ENCODE data around the gene ZNF229. TPM values are rescaled to one million over a fixed set of nuclear protein-coding genes. Genes with fewer than 3 reads are reported as not detected.
"Not testable (repeated sequence)": the region's sequence is repeated elsewhere in the genome, so short reads cannot be mapped to it uniquely, and the experiment has no call there.

ZNF229 gene
- 0.06 TPM for polyA plus RNA-seq (2012; ENCODE audit: missing spikeins)

DNA sequence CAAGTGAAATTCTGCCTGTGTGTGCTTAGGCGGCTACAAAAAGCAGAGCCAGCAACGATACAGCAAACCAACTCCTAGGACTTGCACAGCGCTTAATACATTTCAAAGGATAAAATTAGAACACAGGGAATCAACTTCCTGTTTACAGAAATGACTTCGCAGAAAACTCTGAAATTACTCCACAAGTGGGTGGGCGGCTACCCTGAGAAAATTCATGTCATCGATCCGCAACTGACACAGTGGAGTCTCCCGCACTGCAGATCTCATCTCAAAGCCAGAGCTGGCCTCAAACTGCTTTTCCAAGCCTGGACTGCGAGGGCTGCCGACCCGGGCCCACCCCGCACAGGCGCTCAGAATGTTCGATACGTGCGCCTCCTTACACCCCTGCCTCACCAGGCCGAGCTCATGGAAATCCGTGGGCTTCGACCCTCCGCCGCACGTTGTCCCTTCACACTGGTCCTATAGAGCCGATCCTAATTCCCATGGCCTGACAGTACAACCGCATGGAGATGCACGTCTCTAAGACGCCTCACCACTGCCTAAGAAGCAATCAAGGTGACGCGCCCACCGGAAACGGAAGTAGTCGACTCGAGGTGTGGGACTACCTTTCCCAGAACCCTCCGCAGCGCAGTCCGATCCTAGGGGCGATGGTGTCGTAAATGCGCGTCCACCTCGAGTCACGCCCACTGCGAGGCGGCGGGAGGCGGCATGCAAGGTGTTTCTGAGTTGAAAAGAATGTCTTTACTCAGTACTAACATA, at the start of gene ZNF229:
Gene ZNF229 (minus strand): TSS at position 557 of the 759 bp plus-strand sequence. CDS start 5,625 bp downstream, outside the sequence.
- no peak for TF ChIP-seq POLR2AphosphoS5 (IDR thresholded peaks at IDR 0.05; ENCODE audit: low read depth, low read length)
- TF ChIP-seq TAF1 (IDR thresholded peaks at IDR 0.05; ENCODE audit: borderline replicate concordance, low read depth, low read length), result no peak
- TF ChIP-seq POLR2A (IDR thresholded peaks at IDR 0.05; ENCODE audit: low read depth, low read length), result no peak
- FAIRE-seq (no peak), DNase-seq (ENCODE audit: insufficient read length) (no peak)

DNA sequence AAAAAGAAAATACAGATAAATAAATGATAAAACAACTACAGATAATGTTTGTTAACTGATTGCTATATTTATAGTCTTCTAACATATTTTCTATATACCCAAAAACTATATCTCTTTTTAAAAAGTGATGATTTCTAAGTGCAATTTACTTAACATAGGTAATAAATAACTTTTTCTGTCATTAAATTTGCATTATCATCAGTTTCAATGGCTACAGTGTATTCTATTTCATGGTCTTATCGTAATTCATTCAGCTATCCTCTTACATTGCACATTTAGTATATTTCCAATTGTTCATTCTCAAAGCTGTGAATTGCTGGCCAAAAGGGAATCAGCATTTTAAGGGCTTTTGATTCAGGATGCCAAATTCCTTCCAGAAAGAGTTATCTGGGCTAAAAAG, 48.4 kb upstream of the ZNF229 start:
- no peak for FAIRE-seq
- no peak for DNase-seq (ENCODE audit: insufficient read length)
- TF ChIP-seq TAF1 (IDR thresholded peaks at IDR 0.05; ENCODE audit: borderline replicate concordance, low read depth, low read length) (no peak), POLR2AphosphoS5 (IDR thresholded peaks at IDR 0.05; ENCODE audit: low read depth, low read length) (no peak), POLR2A (IDR thresholded peaks at IDR 0.05; ENCODE audit: low read depth, low read length) (no peak)

DNA sequence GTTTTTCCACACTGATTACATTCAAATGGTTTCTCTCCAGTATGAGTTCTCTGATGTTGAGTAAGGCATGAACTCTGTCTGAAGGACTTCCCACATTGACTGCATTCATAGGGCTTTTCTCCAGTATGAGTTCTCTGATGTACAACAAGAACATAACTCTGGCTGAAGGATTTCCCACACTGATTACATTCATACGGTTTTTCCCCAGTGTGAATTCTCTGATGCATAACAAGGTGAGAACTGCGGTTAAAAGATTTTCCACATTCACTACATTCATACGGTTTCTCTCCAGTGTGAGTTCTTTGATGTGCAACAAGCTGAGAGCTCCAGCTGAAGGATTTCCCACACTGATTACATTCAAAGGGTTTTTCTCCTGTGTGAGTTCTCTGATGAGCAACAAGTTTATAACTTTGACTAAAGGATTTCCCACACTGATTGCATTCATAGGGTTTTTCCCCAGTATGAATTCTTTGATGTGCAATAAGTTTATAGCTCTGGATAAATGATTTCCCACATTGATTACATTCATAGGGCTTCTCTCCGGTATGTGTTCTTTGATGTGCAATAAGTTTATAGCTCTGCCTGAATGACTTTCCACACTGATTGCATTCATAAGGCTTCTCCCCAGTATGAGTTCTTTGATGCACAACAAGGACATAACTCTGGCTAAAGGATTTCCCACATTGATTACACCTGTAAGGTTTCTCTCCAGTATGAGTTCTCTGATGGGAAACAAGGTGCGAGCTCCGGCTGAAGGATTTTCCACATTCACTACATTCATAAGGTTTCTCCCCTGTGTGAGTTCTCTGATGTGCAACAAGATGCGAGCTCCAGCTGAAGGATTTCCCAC, 28.5 kb upstream of the ZNF229 start:
- no peak for DNase-seq (ENCODE audit: insufficient read length)
- TF ChIP-seq POLR2A (IDR thresholded peaks at IDR 0.05; ENCODE audit: low read depth, low read length) (no peak; the same call in 1 of the 2 replicates), POLR2AphosphoS5 (IDR thresholded peaks at IDR 0.05; ENCODE audit: low read depth, low read length) (no peak; the same call in 1 of the 2 replicates), TAF1 (IDR thresholded peaks at IDR 0.05; ENCODE audit: borderline replicate concordance, low read depth, low read length) (no peak)
- no peak for FAIRE-seq

DNA sequence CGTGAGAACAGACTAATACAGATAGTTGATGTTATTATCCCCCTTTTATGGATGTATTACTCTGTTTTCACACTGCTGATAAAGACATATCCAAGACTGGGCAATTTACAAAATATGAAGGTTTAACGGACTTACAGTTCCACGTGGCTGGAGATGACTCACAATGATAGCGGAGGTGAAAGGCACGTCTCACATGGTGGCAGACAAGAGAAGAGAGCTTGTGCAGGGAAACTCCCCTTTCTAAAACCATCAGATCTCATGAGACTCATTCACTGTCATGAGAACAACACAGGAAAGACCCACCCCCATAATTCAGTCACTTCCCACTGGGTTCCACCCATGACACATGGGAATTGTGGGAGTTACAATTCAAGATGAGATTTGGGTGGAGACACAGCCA, 20.5 kb upstream of the ZNF229 start:
- not testable (repeated sequence) for FAIRE-seq; DNase-seq (ENCODE audit: insufficient read length)

DNA sequence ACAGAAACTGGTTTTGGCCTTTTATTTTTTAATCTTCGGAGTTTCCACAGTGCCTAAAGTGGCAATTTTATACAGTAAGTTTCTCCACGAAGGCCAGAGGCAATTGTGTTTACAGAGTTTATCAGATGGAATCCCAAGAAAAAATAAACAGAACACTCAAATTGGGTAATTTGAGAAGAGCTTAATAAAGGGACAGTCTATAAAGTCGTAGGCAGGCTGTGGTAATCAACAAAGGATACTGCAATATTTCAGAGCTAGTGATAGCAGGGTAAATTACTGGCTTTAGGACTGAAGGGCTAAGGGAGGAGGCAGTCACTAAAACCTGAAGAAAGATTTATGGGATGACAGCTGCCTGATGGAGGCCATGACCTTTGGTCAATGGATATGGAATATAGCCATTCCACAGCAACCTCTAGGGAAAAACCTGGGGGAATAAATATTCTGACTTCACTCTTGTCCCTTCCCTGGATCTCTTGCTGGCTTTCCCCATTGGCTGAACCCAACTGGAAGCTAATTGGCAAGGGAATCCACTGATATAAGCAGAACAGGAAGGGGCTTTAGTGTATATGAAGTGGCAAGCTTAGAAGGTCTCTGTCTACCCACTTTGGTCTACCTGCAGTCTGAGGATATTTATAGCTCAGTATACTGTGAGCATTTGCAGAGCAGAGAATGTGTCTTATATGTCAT, 14.5 kb upstream of the ZNF229 start:
- not testable (repeated sequence) for DNase-seq (ENCODE audit: insufficient read length); FAIRE-seq

DNA sequence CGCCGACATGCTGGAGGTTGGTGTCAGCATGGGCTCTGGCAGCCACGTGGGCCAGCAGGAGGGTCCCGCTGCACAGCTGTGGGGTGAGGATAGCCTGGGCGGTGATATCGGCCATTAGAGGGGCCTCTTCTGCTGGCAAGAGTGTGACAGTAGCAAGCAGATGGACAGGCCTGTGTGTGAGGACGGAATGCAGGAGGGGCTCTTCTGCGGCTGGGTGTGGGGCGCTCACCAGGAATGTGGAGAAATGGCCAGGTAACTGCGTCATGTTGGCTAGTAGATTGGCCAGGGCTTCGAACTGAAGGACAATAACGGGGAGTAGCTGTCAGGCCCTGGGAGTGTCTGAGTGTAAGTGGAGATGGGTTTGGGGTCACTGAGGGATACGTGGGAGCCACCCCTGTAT, 7.7 kb upstream of the ZNF229 start:
- not testable (repeated sequence) for DNase-seq (ENCODE audit: insufficient read length); FAIRE-seq

DNA sequence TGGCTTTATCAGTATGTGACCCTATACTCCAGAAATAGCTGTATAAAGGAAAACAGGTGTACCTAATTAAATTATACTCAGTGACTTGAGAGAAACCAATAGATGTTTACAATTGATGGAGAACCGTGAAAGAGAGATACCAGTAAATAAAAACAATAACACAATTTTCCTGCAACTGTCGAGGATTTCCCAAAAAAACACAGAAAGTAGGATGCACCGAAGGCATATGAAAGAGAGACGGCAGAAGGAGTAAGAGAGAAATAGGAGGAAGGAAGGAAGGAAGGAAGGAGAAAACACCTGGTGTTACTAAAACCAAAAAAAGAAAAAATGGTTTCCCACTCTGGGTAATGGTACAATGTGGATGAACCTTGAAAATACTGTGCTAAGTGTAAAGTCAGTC, 6.8 kb upstream of the ZNF229 start:
- no peak for TF ChIP-seq POLR2A (IDR thresholded peaks at IDR 0.05; ENCODE audit: low read depth, low read length)
- no peak for TF ChIP-seq TAF1 (IDR thresholded peaks at IDR 0.05; ENCODE audit: borderline replicate concordance, low read depth, low read length)
- TF ChIP-seq POLR2AphosphoS5 (IDR thresholded peaks at IDR 0.05; ENCODE audit: low read depth, low read length), result no peak
- no peak for DNase-seq (ENCODE audit: insufficient read length)
- no peak for FAIRE-seq

DNA sequence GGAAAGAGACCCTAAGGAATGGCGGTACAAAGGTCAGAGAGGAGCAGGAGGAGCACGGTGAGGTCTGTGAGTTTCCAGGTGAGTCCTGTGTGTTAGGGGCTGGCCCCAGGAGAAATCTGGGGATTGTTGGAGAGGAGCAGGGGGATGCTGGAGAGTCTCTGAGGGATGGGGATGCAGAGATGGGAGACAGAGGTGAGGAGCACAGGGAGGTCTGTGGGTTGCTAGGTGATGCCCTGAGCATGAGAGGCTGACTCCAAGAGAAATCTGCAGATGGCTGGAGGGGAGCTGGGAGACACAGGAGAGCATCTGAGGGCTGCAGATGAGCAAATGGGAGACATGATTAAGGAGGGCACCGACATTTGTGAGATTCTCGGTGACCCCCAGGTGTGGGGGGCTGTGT, 4.1 kb upstream of the ZNF229 start:
- FAIRE-seq (no peak), DNase-seq (ENCODE audit: insufficient read length) (no peak)
- TF ChIP-seq POLR2A (IDR thresholded peaks at IDR 0.05; ENCODE audit: low read depth, low read length), result no peak
- TF ChIP-seq TAF1 (IDR thresholded peaks at IDR 0.05; ENCODE audit: borderline replicate concordance, low read depth, low read length), result no peak
- TF ChIP-seq POLR2AphosphoS5 (IDR thresholded peaks at IDR 0.05; ENCODE audit: low read depth, low read length), result no peak

DNA sequence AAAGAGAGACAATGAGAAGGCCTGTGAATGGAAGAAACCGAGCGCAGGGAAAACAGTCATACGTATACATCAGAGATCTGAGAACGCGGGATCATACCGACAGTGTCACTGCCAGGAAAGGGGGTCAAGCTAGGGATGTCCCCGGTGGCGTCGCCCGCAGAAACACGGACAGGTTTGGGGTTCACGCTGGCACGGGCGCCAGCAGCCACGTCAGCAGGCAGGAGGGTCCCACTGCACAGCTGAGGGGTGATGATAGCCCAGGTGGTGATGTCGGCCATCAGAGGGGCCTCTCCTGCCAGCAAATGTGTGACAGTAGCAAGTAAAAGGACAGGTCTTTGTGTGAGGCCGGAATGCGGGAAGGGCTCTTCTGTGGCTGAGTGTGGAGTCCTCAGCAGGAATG, 3.4 kb upstream of the ZNF229 start:
- TF ChIP-seq POLR2A (IDR thresholded peaks at IDR 0.05; ENCODE audit: low read depth, low read length), result no peak
- TF ChIP-seq TAF1 (IDR thresholded peaks at IDR 0.05; ENCODE audit: borderline replicate concordance, low read depth, low read length), result no peak
- no peak for TF ChIP-seq POLR2AphosphoS5 (IDR thresholded peaks at IDR 0.05; ENCODE audit: low read depth, low read length)
- FAIRE-seq (no peak), DNase-seq (ENCODE audit: insufficient read length) (no peak)

DNA sequence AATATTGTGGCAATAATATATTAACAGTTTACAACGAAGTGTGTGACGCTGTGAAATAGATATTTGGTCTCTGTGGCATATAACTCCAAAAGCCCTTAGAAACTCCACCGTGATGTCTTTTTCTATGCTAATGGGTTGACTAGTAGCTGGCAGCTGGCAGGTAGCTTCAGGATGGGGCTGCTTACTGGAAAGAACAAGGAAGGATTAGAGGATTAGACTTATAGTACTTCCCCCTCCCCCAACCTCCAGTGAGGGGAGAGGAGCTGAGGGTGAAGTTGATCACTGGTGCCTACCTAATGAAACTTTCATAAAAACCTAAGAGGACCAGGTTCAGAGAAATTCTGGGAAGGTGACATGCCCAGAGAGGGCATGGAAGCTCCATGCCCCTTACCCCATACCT, 9.8 kb downstream of the ZNF229 start:
- TF ChIP-seq POLR2AphosphoS5 (IDR thresholded peaks at IDR 0.05; ENCODE audit: low read depth, low read length) (no peak), POLR2A (IDR thresholded peaks at IDR 0.05; ENCODE audit: low read depth, low read length) (no peak), TAF1 (IDR thresholded peaks at IDR 0.05; ENCODE audit: borderline replicate concordance, low read depth, low read length) (no peak)
- no peak for DNase-seq (ENCODE audit: insufficient read length)
- FAIRE-seq, result no peak

DNA sequence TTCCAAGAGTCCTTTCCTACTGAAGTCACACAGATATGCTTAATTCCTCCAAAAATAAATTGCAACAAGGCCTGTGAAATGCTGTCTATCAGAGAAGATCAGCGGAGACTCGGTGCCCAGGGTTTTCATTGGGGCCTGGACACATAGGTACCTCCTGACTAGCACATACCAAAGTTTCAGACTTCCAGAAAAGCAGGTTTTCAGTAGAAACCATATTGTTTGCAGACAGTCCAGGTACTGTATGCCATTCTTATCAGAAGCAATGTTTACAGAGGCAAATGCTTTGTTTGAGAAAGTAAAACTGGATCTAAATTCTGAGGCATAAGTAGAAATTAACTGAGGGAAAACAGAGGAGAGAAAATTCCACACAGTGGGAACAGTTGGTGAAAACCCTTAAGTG, 12.8 kb downstream of the ZNF229 start:
- FAIRE-seq, result no peak
- no peak for DNase-seq (ENCODE audit: insufficient read length)
- TF ChIP-seq POLR2A (IDR thresholded peaks at IDR 0.05; ENCODE audit: low read depth, low read length) (no peak), TAF1 (IDR thresholded peaks at IDR 0.05; ENCODE audit: borderline replicate concordance, low read depth, low read length) (no peak), POLR2AphosphoS5 (IDR thresholded peaks at IDR 0.05; ENCODE audit: low read depth, low read length) (no peak)

DNA sequence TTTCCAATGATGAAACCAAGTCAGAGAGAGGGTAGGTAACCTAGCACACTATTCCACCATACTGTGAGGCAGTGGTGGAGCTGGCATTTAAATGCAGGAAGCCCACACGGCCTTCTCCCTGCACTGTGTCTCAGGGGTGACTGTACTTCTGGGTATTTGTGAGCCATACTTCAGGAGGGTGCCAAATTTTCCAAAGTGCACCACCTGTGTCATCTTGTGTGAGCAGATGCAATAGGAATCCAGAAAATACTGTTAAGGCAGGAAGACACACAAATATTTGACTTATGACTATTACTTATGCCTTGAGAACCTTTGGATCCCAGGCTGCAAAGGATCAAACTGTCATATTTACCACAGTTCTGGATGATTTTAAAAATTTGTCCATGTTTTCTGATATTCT, 17.3 kb downstream of the ZNF229 start:
- FAIRE-seq (no peak), DNase-seq (ENCODE audit: insufficient read length) (no peak)
- TF ChIP-seq POLR2AphosphoS5 (IDR thresholded peaks at IDR 0.05; ENCODE audit: low read depth, low read length) (no peak), TAF1 (IDR thresholded peaks at IDR 0.05; ENCODE audit: borderline replicate concordance, low read depth, low read length) (no peak), POLR2A (IDR thresholded peaks at IDR 0.05; ENCODE audit: low read depth, low read length) (no peak)

DNA sequence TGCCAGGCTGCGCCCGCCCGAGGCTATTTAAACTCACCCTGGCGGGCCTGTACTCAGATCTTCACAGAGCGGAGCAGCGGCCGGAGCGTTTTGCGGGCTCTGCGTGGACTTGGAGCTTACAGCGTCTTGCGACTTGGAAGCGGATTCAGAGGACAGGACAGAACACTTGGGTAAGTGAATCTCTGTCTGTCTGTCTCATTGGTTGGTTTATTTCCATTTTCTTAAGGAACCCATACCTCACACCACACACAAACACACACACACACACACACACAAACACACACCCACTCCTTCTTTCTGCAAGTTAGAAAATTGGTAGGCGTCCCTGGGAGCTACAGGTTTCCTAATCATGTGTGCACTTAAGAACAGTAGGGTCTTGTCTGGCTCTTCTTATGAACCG, 32.7 kb downstream of the ZNF229 start:
- not testable (repeated sequence) for FAIRE-seq; DNase-seq (ENCODE audit: insufficient read length)

All from GM12892 (cell line).